KMS-11 (cell line): ENCODE results near the gene NUFIP1.

ENCODE experiments used
- H2AFZ ChIP-seq: fragments of 200-600 bp; sonication (generic); 2 replicates; pipeline ENCODE4 v1.6.1; 2016; ENCODE audit warnings: antibody characterized with exemption, mixed run types, low read depth
- H3K27ac ChIP-seq: fragments of 200-600 bp; sonication (generic); 2 replicates; pipeline ENCODE4 v1.6.1; 2016; ENCODE audit warnings: mild to moderate bottlenecking, mixed run types
- H3K27me3 ChIP-seq: fragments of 200-600 bp; sonication (generic); 2 replicates; pipeline ENCODE4 v1.6.1; 2017; ENCODE audit warnings: mild to moderate bottlenecking, low read depth, mixed run types, moderate library complexity; ENCODE audit not compliant: insufficient read depth
- H3K36me3 ChIP-seq: fragments of 200-600 bp; sonication (generic); 2 replicates; pipeline ENCODE4 v1.6.1; 2017; ENCODE audit warnings: mild to moderate bottlenecking, mixed run types; ENCODE audit not compliant: insufficient read depth
- H3K4me1 ChIP-seq: fragments of 200-600 bp; sonication (generic); 2 replicates; pipeline ENCODE4 v1.6.1; 2016; ENCODE audit warnings: mild to moderate bottlenecking, low read depth, mixed run types; ENCODE audit not compliant: poor library complexity, severe bottlenecking
- H3K4me2 ChIP-seq: fragments of 200-600 bp; sonication (generic); 2 replicates; pipeline ENCODE4 v1.7.0; 2016; ENCODE audit warnings: mild to moderate bottlenecking, mixed run types
- H3K4me3 ChIP-seq: fragments of 200-600 bp; sonication (generic); IDR thresholded peaks from 2 replicates; pipeline ENCODE4 v1.6.1; 2017; ENCODE audit warnings: low read depth, low read length, mixed read lengths; ENCODE audit not compliant: insufficient read depth
- H3K79me2 ChIP-seq: fragments of 200-600 bp; sonication (generic); 2 replicates; pipeline ENCODE4 v1.6.1; 2016; ENCODE audit warnings: low read depth, mixed run types; ENCODE audit not compliant: insufficient read depth
- H3K9ac ChIP-seq: fragments of 200-600 bp; sonication (generic); 2 replicates; pipeline ENCODE4 v1.6.1; 2016; ENCODE audit warnings: mild to moderate bottlenecking, mixed run types
- H4K20me1 ChIP-seq: fragments of 200-600 bp; sonication (generic); 2 replicates; pipeline ENCODE4 v1.6.1; 2016; ENCODE audit warnings: mild to moderate bottlenecking, mixed run types; ENCODE audit not compliant: insufficient read depth
- TF ChIP-seq, protein P1 (sequence below): fragments of 200-600 bp; sonication (generic); conservative IDR thresholded peaks from 2 replicates; pipeline ENCODE4 v1.6.1; 2017; ENCODE audit warnings: low read depth, mild to moderate bottlenecking, antibody characterized with exemption, low read length, moderate library complexity, mixed read lengths

Gene NUFIP1

GRCh38 chr13:44974056-44974793 lies 15.0 kb downstream of the NUFIP1 start:
- Histone ChIP-seq H3K9ac (no peak overlapping the region), H3K27me3 (no peaks in the 10 kb centered on the region), H4K20me1 (no peaks in the 10 kb centered on the region), H3K4me1 (no peaks in the 10 kb centered on the region), H3K4me2 (no peak overlapping the region), H2AFZ (no peak overlapping the region), H3K27ac (no peak overlapping the region), H3K36me3 (no peaks in the 10 kb centered on the region), H3K79me2 (no peaks in the 10 kb centered on the region), H3K4me3 (no peak overlapping the region)
- TF ChIP-seq, protein P1, sequence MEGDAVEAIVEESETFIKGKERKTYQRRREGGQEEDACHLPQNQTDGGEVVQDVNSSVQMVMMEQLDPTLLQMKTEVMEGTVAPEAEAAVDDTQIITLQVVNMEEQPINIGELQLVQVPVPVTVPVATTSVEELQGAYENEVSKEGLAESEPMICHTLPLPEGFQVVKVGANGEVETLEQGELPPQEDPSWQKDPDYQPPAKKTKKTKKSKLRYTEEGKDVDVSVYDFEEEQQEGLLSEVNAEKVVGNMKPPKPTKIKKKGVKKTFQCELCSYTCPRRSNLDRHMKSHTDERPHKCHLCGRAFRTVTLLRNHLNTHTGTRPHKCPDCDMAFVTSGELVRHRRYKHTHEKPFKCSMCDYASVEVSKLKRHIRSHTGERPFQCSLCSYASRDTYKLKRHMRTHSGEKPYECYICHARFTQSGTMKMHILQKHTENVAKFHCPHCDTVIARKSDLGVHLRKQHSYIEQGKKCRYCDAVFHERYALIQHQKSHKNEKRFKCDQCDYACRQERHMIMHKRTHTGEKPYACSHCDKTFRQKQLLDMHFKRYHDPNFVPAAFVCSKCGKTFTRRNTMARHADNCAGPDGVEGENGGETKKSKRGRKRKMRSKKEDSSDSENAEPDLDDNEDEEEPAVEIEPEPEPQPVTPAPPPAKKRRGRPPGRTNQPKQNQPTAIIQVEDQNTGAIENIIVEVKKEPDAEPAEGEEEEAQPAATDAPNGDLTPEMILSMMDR, result no peak

- H3K9ac ChIP-seq, result no peak overlapping the region
- H4K20me1 ChIP-seq, result no peaks in the 10 kb centered on the region
- H2AFZ ChIP-seq, result no peak overlapping the region
- H3K27me3 ChIP-seq, result no peaks in the 10 kb centered on the region
- TF ChIP-seq, protein P1, result peak; percentile 51
- no peaks in the 10 kb centered on the region for H3K36me3 ChIP-seq
- no peak overlapping the region for H3K4me3 ChIP-seq
- no peak overlapping the region for H3K27ac ChIP-seq
- no peak overlapping the region for H3K4me2 ChIP-seq
- no peaks in the 10 kb centered on the region for H3K79me2 ChIP-seq
- no peaks in the 10 kb centered on the region for H3K4me1 ChIP-seq
These were observed 16.2 kb downstream of the NUFIP1 start for GRCh38 chr13:44972956-44973581.

- H3K4me1 ChIP-seq, result no peaks in the 10 kb centered on the region
- no peaks in the 10 kb centered on the region for H3K36me3 ChIP-seq
- H2AFZ ChIP-seq, result no peak overlapping the region
- TF ChIP-seq, protein P1, result no peak
- no peak overlapping the region for H3K4me3 ChIP-seq
- H3K79me2 ChIP-seq, result no peaks in the 10 kb centered on the region
- no peak overlapping the region for H3K4me2 ChIP-seq
- H3K9ac ChIP-seq, result no peak overlapping the region
- no peaks in the 10 kb centered on the region for H4K20me1 ChIP-seq
- no peak overlapping the region for H3K27ac ChIP-seq
- no peaks in the 10 kb centered on the region for H3K27me3 ChIP-seq
These were observed 17.3 kb downstream of the NUFIP1 start for GRCh38 chr13:44971656-44972595.

- no peaks in the 10 kb centered on the region for H4K20me1 ChIP-seq
- no peak overlapping the region for H2AFZ ChIP-seq
- H3K9ac ChIP-seq, result no peak overlapping the region
- no peak overlapping the region for H3K4me2 ChIP-seq
- H3K4me3 ChIP-seq, result no peak overlapping the region
- TF ChIP-seq, protein P1, result peak; percentile 70
- no peaks in the 10 kb centered on the region for H3K4me1 ChIP-seq
- no peaks in the 10 kb centered on the region for H3K27me3 ChIP-seq
- no peaks in the 10 kb centered on the region for H3K36me3 ChIP-seq
- no peak overlapping the region for H3K27ac ChIP-seq
- no peaks in the 10 kb centered on the region for H3K79me2 ChIP-seq
These were observed 19.5 kb downstream of the NUFIP1 start for GRCh38 chr13:44969551-44970484.
